Neural progenitor cell (in vitro differentiated cells): ENCODE measurements around the gene PRKCD.

Experiments
- EZH2 ChIP-seq: fragments of 200-600 bp; sonication (generic); IDR thresholded peaks from 2 replicates; pipeline ENCODE4 v1.6.1; 2017; ENCODE audit warnings: antibody characterized with exemption, mild to moderate bottlenecking, moderate library complexity
- EZH2phosphoT487 ChIP-seq: fragments of 200-600 bp; sonication (generic); IDR thresholded peaks from 2 replicates; pipeline ENCODE4 v1.6.1; 2017; ENCODE audit warnings: antibody characterized with exemption
- TF ChIP-seq, protein P1 (sequence below): fragments of 200-600 bp; sonication (generic); IDR thresholded peaks from 2 replicates; pipeline ENCODE4 v1.5.1; 2017; ENCODE audit warnings: antibody characterized with exemption, mild to moderate bottlenecking

- TF ChIP-seq EZH2 (no peak), EZH2phosphoT487 (no peak)
- TF ChIP-seq, protein P1, sequence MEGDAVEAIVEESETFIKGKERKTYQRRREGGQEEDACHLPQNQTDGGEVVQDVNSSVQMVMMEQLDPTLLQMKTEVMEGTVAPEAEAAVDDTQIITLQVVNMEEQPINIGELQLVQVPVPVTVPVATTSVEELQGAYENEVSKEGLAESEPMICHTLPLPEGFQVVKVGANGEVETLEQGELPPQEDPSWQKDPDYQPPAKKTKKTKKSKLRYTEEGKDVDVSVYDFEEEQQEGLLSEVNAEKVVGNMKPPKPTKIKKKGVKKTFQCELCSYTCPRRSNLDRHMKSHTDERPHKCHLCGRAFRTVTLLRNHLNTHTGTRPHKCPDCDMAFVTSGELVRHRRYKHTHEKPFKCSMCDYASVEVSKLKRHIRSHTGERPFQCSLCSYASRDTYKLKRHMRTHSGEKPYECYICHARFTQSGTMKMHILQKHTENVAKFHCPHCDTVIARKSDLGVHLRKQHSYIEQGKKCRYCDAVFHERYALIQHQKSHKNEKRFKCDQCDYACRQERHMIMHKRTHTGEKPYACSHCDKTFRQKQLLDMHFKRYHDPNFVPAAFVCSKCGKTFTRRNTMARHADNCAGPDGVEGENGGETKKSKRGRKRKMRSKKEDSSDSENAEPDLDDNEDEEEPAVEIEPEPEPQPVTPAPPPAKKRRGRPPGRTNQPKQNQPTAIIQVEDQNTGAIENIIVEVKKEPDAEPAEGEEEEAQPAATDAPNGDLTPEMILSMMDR = no peak
These were observed 27.7 kb downstream of the PRKCD start for GRCh38 chr3:53188720-53189119.
